ENCODE measurements around the gene FNDC3B.

FNDC3B gene

GRCh38 chr3:172094621-172095557, 55.5 kb downstream of the FNDC3B start:
- DNase-seq (ENCODE audit: low spot score): no peak

- DNase-seq (ENCODE audit: low spot score): peak; percentile 55
Measured at GRCh38 chr3:172096881-172097420, 57.6 kb downstream of the FNDC3B start.

GRCh38 chr3:172097585-172097984, 58.2 kb downstream of the FNDC3B start:
- no peak for DNase-seq (ENCODE audit: low spot score)

GRCh38 chr3:172098698-172099494, 59.5 kb downstream of the FNDC3B start:
- no peak for DNase-seq (ENCODE audit: low spot score)

GRCh38 chr3:172099495-172099808, 60.1 kb downstream of the FNDC3B start:
- DNase-seq (ENCODE audit: low spot score): no peak

- no peak for DNase-seq (ENCODE audit: low spot score)
Measured at GRCh38 chr3:172100482-172100881, 61.1 kb downstream of the FNDC3B start.

- no peak for DNase-seq (ENCODE audit: low spot score)
Measured at GRCh38 chr3:172101107-172101506, 61.7 kb downstream of the FNDC3B start.

- DNase-seq (ENCODE audit: low spot score): no peak
Measured at GRCh38 chr3:172102123-172102882, 62.9 kb downstream of the FNDC3B start.

GRCh38 chr3:172102883-172103310, 63.5 kb downstream of the FNDC3B start:
- no peak for DNase-seq (ENCODE audit: low spot score)

GRCh38 chr3:172103724-172104123, 64.3 kb downstream of the FNDC3B start:
- DNase-seq (ENCODE audit: low spot score): peak; percentile 55

GRCh38 chr3:172104471-172105072, 65.2 kb downstream of the FNDC3B start:
- DNase-seq (ENCODE audit: low spot score): no peak

- DNase-seq (ENCODE audit: low spot score): no peak
Measured at GRCh38 chr3:172106037-172106954, 66.9 kb downstream of the FNDC3B start.

GRCh38 chr3:172106989-172107388, 67.6 kb downstream of the FNDC3B start:
- DNase-seq (ENCODE audit: low spot score): no peak

- DNase-seq (ENCODE audit: low spot score): peak; percentile 9
Measured at GRCh38 chr3:172107403-172107802, 68.0 kb downstream of the FNDC3B start.

- no peak for DNase-seq (ENCODE audit: low spot score)
Measured at GRCh38 chr3:172110127-172110779, 70.9 kb downstream of the FNDC3B start.

- DNase-seq (ENCODE audit: low spot score): no peak
Measured at GRCh38 chr3:172111163-172111562, 71.8 kb downstream of the FNDC3B start.

- no peak for DNase-seq (ENCODE audit: low spot score)
Measured at GRCh38 chr3:172112078-172112733, 72.8 kb downstream of the FNDC3B start.

- no peak for DNase-seq (ENCODE audit: low spot score)
Measured at GRCh38 chr3:172112734-172113120, 73.3 kb downstream of the FNDC3B start.

- no peak for DNase-seq (ENCODE audit: low spot score)
Measured at GRCh38 chr3:172113710-172114109, 74.3 kb downstream of the FNDC3B start.
